Spleen (tissue), 11 donors: ENCODE measurements around the gene NSD1. TPM values are rescaled to one million over a fixed set of nuclear protein-coding genes. Genes with fewer than 3 reads are reported as not detected.

Experiments used
- DNase-seq: peaks from one replicate; pipeline ENCODE4 v3.0.0-alpha.2; 2020
- H3K27ac ChIP-seq, 8 donors: fragments of 200-600 bp; sonication (generic) in 7 of 8; 1 replicate in 4 of 8; 2 replicates in 4 of 8; pipeline versions ENCODE4 v1.5.0 to v1.8.0; 2016 to 2021; ENCODE audit warnings: inconsistent platforms in 4 of 8, mild to moderate bottlenecking in 4 of 8, moderate library complexity in 1 of 8
- H3K27me3 ChIP-seq, 7 donors: fragments of 200-600 bp; sonication (generic) in 6 of 7; replicated peaks in 1 of 7; 1 replicate in 4 of 7; 2 replicates in 3 of 7; pipeline versions ENCODE4 v1.5.0 to v1.8.0; 2016 to 2021; ENCODE audit warnings: inconsistent platforms in 3 of 7, mild to moderate bottlenecking in 1 of 7
- H3K36me3 ChIP-seq, 6 donors: fragments of 200-600 bp; sonication (generic) in 5 of 6; 1 replicate in 4 of 6; 2 replicates in 2 of 6; pipeline versions ENCODE4 v1.5.0 to v1.8.0; 2016 to 2021; ENCODE audit warnings: inconsistent platforms in 2 of 6
- H3K4me1 ChIP-seq, 6 donors: fragments of 200-600 bp; sonication (generic) in 5 of 6; 1 replicate in 3 of 6; 2 replicates in 3 of 6; pipeline versions ENCODE4 v1.5.0 to v1.8.0; 2016 to 2021; ENCODE audit warnings: inconsistent platforms in 3 of 6
- H3K4me3 ChIP-seq, 8 donors: fragments of 200-600 bp; sonication (generic) in 7 of 8; 1 replicate in 4 of 8; 2 replicates in 4 of 8; pipeline versions ENCODE4 v1.5.0 to v1.8.0; 2016 to 2021; ENCODE audit warnings: inconsistent platforms in 4 of 8, mild to moderate bottlenecking in 4 of 8, moderate library complexity in 2 of 8
- H3K9me3 ChIP-seq, 8 donors: fragments of 200-600 bp; sonication (generic) in 7 of 8; 1 replicate in 4 of 8; 2 replicates in 4 of 8; pipeline versions ENCODE4 v1.5.0 to v1.8.0; 2016 to 2021; ENCODE audit warnings: inconsistent platforms in 4 of 8
- CTCF ChIP-seq, 11 experiments: fragments of 200-600 bp in 7 of 11; fragments of 450-650 bp in 4 of 11; sonication (generic) in 4 of 11; IDR thresholded peaks in 8 of 11; conservative IDR thresholded peaks in 3 of 11; 1 replicate in 7 of 11; 2 replicates in 4 of 11; pipeline versions ENCODE4 v1.4.0 to v1.8.0; 2016 to 2021; ENCODE audit warnings: antibody characterized with exemption in 11 of 11, inconsistent platforms in 4 of 11, mild to moderate bottlenecking in 1 of 11
- POLR2A ChIP-seq, 3 donors: fragments of 450-650 bp; IDR thresholded peaks; one replicate each; pipeline ENCODE4 v1.5.1; 2017; ENCODE audit warnings: antibody characterized with exemption in 3 of 3, mild to moderate bottlenecking in 1 of 3
- POLR2AphosphoS5 ChIP-seq, 3 donors: sonication (generic); formaldehyde crosslinking; IDR thresholded peaks; one replicate each; pipeline ENCODE4 v1.5.1; 2017; ENCODE audit warnings: antibody characterized with exemption in 3 of 3
- WGBS, 5 donors: extraction: QIAGEN DNeasy Blood & Tissue Kit in 3 of 5; methylation state at CpG; one replicate each; pipeline versions ENCODE4 v1.1.5 to v1.1.7; 2013 to 2018; 5-methylcytosine and 5-hydroxymethylcytosine counted together
- intact Hi-C: fragments of 100-400 bp; cut with DNase I; formaldehyde crosslinking; loops from one replicate; pipeline ENCODE4 v1.15.0; 2023; ENCODE audit warnings: low total_unique reads
- polyA plus RNA-seq, 3 donors: library from polyadenylated mRNA; stranded (reverse); fragments of 200-250 nt; gene quantifications; one replicate each; pipeline ENCODE4 v1.2.1, GENCODE V29; 2013
- total RNA-seq, 7 donors: library from RNA; depleted of rRNA in 3 of 7; stranded (reverse); fragments of >200 nt in 3 of 7; fragmentation: NEBNext Ultra II Directional in 4 of 7; extraction: Animal tissue kit (Norgen Biotek cat#: 25700) in 4 of 7; gene quantifications; one replicate each; pipeline versions ENCODE4 v1.1.0 to v1.2.1, GENCODE V29; 2016 to 2021
- donor health status: healthy with polysubstance abuse.
- donor health status: DM: no; HTN: no; CAD: no; lungs with moderate emphysema.
- donor health status: DM: no; HTN: no; CAD: no.
- donor health status: Bipolar disorder and iron deficiency.
- donor health status: healthy.
- donor health status: DM: no; HTN: no; CAD: no.
- donor health status: DM: yes; HTN: yes; CAD: no.

NSD1 gene
- total and polyA plus RNA-seq, 10 donors = 4.1 to 130 (median 69.1) TPM

GRCh38 chr5:177265395-177265794 lies 131.8 kb downstream of the NSD1 start:
- DNase-seq = no peak
- no peaks in the 10 kb centered on the region for H3K9me3 ChIP-seq
- no peak for TF ChIP-seq CTCF (IDR thresholded peaks at IDR 0.05 in 8 of 11, conservative IDR thresholded peaks at IDR 0.05 in 3 of 11)
- TF ChIP-seq POLR2A (IDR thresholded peaks at IDR 0.05) = no peak
- TF ChIP-seq POLR2AphosphoS5 (IDR thresholded peaks at IDR 0.05) = peak in 1 of 3 donors; percentile 53
- H3K27me3 ChIP-seq = no peaks in the 10 kb centered on the region
- H3K4me3 ChIP-seq = no peak overlapping the region
- H3K4me1 ChIP-seq = no peaks in the 10 kb centered on the region
- 90 to 94% (median 94%) methylated on average over 16 of the region's 16 CpGs for WGBS, 5 donors
- intact Hi-C loops = no loop called here
- H3K36me3 ChIP-seq = peaks cover 0 to 100% (median 72%) of the 10 kb centered on the region in 6 donors
- no peak overlapping the region for H3K27ac ChIP-seq

DNA sequence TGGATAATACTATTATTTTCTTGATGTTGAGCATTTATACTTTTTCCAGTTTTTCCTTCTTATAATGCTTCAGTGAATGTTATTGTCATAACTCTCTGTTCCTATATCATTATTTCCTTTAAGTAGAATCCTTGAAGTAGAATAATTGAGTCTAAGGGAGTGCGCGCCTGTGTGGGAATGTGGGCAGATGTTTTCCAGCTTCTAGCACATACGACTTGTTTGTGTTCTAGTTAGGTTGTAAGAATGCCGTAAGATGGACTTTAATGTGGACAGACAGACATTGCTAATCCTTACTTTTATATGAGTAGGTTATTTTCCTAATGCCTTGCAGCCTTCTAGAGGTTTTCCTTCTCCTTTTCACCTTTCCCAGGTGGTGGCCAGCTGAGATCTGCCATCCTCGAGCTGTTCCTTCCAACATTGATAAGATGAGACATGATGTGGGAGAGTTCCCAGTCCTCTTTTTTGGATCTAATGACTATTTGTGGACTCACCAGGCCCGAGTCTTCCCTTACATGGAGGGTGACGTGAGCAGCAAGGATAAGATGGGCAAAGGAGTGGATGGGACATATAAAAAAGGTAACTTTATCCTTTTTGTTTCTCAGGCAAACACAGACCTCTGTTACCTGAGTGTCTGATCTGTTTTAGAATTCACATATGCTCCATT lies 135.8 kb downstream of the NSD1 start:
- Histone ChIP-seq H3K4me1 (no peaks in the 10 kb centered on the region), H3K27ac (no peak overlapping the region), H3K9me3 (no peaks in the 10 kb centered on the region), H3K36me3 (peaks cover 0 to 100% (median 70%) of the 10 kb centered on the region in 6 donors), H3K27me3 (no peaks in the 10 kb centered on the region), H3K4me3 (no peak overlapping the region)
- TF ChIP-seq POLR2A (IDR thresholded peaks at IDR 0.05) (no peak), POLR2AphosphoS5 (IDR thresholded peaks at IDR 0.05) (no peak), CTCF (IDR thresholded peaks at IDR 0.05 in 8 of 11, conservative IDR thresholded peaks at IDR 0.05 in 3 of 11) (no peak)
- 95 to 98% (median 96%) methylated on average over 7 of the region's 7 CpGs for WGBS, 5 donors
- intact Hi-C loops = no loop called here
- no peak for DNase-seq

GRCh38 chr5:177269976-177270375 lies 136.4 kb downstream of the NSD1 start:
- 92 to 98% (median 94%) methylated on average over 3 of the region's 3 CpGs for WGBS, 5 donors
- Histone ChIP-seq H3K9me3 (no peaks in the 10 kb centered on the region), H3K4me3 (no peak overlapping the region), H3K36me3 (peaks cover 0 to 100% (median 74%) of the 10 kb centered on the region in 6 donors), H3K27ac (no peak overlapping the region), H3K27me3 (no peaks in the 10 kb centered on the region), H3K4me1 (no peaks in the 10 kb centered on the region)
- TF ChIP-seq POLR2AphosphoS5 (IDR thresholded peaks at IDR 0.05) (no peak), CTCF (IDR thresholded peaks at IDR 0.05 in 8 of 11, conservative IDR thresholded peaks at IDR 0.05 in 3 of 11) (no peak)
- intact Hi-C loops = no loop called here
- no peak for DNase-seq

GRCh38 chr5:177270653-177271052 lies 137.1 kb downstream of the NSD1 start:
- intact Hi-C loops = no loop called here
- Histone ChIP-seq H3K27me3 (no peaks in the 10 kb centered on the region), H3K27ac (no peak overlapping the region), H3K4me1 (no peaks in the 10 kb centered on the region), H3K4me3 (no peak overlapping the region), H3K9me3 (no peaks in the 10 kb centered on the region), H3K36me3 (peaks cover 0 to 100% (median 72%) of the 10 kb centered on the region in 6 donors)
- no peak for TF ChIP-seq POLR2AphosphoS5 (IDR thresholded peaks at IDR 0.05)
- no peak for TF ChIP-seq CTCF (IDR thresholded peaks at IDR 0.05 in 8 of 11, conservative IDR thresholded peaks at IDR 0.05 in 3 of 11)
- no peak for TF ChIP-seq POLR2A (IDR thresholded peaks at IDR 0.05)
- 94 to 100% (median 96%) methylated on average over 3 of the region's 3 CpGs for WGBS, 5 donors
- DNase-seq = no peak
